HL-60 (cell line): ENCODE results near the gene BTG2.

Source experiments
- DNase-seq, 2 experiments: peaks; one replicate each; pipeline ENCODE4 v3.0.0-alpha.2; 2010 to 2020; ENCODE audit warnings: low read depth in 1 of 2, low spot score in 1 of 2
- H3K27ac ChIP-seq: fragments of 250-450 bp; sonication (Bioruptor Pico); replicated peaks from 2 replicates; pipeline ENCODE4 v1.5.1; 2020; ENCODE audit warnings: mild to moderate bottlenecking, moderate library complexity
- H3K27me3 ChIP-seq: fragments of 250-450 bp; sonication (Bioruptor Pico); 2 replicates; pipeline ENCODE4 v1.5.1; 2021; ENCODE audit warnings: mild to moderate bottlenecking, moderate library complexity; ENCODE audit not compliant: insufficient read depth, poor library complexity, severe bottlenecking
- H3K4me3 ChIP-seq: replicated peaks from 2 replicates; pipeline ENCODE4 v1.5.1; 2011; ENCODE audit warnings: mild to moderate bottlenecking, control low read depth, low read length; ENCODE audit not compliant: insufficient read depth
- CTCF ChIP-seq: IDR thresholded peaks from one replicate; pipeline ENCODE4 v1.5.1; 2011; ENCODE audit warnings: low read length, control low read depth, inconsistent platforms; ENCODE audit not compliant: insufficient read depth
- GABPA ChIP-seq: IDR thresholded peaks from 2 replicates; pipeline ENCODE4 v1.6.1; 2012; ENCODE audit warnings: low read depth
- POLR2AphosphoS5 ChIP-seq: IDR thresholded peaks from 2 replicates; pipeline ENCODE4 v1.6.1; 2012; ENCODE audit warnings: low read depth
- REST ChIP-seq: IDR thresholded peaks from 2 replicates; pipeline ENCODE4 v1.6.1; 2012; ENCODE audit warnings: low read depth; ENCODE audit not compliant: insufficient replicate concordance
- SPI1 ChIP-seq: IDR thresholded peaks from 2 replicates; pipeline ENCODE4 v1.6.1; 2012; ENCODE audit warnings: low read depth, mild to moderate bottlenecking, borderline replicate concordance

Gene BTG2

GRCh38 chr1:203324105-203325025 is 19.0 kb downstream of the BTG2 start:
- TF ChIP-seq POLR2AphosphoS5 = no peak
- no peak for TF ChIP-seq CTCF
- TF ChIP-seq REST = no peak
- 0 out of 2 replicates have a peak, but pooled peaks have one; percentile 19 for TF ChIP-seq SPI1
- TF ChIP-seq GABPA = no peak
- no peak overlapping the region for H3K27ac ChIP-seq
- DNase-seq = peak in 1 of 2 experiments; percentile 57
- no peak overlapping the region for H3K4me3 ChIP-seq
- no peaks in the 10 kb centered on the region for H3K27me3 ChIP-seq

- TF ChIP-seq POLR2AphosphoS5 (no peak), SPI1 (no peak), GABPA (no peak)
- no peak for DNase-seq
- no peaks in the 10 kb centered on the region for H3K27me3 ChIP-seq
- H3K27ac ChIP-seq = no peak overlapping the region
- H3K4me3 ChIP-seq = no peak overlapping the region
Observed at GRCh38 chr1:203325026-203325417, 19.7 kb downstream of the BTG2 start.

GRCh38 chr1:203325418-203326091 is 20.2 kb downstream of the BTG2 start:
- Histone ChIP-seq H3K27me3 (no peaks in the 10 kb centered on the region), H3K4me3 (no peak overlapping the region), H3K27ac (no peak overlapping the region)
- peak in 1 of 2 experiments; percentile 92 for DNase-seq
- TF ChIP-seq CTCF = no peak
- TF ChIP-seq SPI1 = no peak
- no peak for TF ChIP-seq REST
- TF ChIP-seq POLR2AphosphoS5 = no peak
- TF ChIP-seq GABPA = no peak
